ENCODE measurements around the gene NAA20.
"Not testable (repeated sequence)": the region's sequence is repeated elsewhere in the genome, so short reads cannot be mapped to it uniquely, and the experiment has no call there.

NAA20 gene

GRCh38 chr20:20003955-20004322 lies 13.2 kb upstream of the NAA20 start:
- H3K4me1 ChIP-seq (ENCODE audit: control insufficient read depth, insufficient read depth, low read length); H3K4me3 ChIP-seq (ENCODE audit: low read depth, low read length); H3K27me3 ChIP-seq (ENCODE audit: control insufficient read depth, insufficient read depth, low read length); H3K9me3 ChIP-seq (ENCODE audit: control insufficient read depth, insufficient read depth, low read depth, low read length); H3K9ac ChIP-seq (ENCODE audit: low read length); H3K36me3 ChIP-seq (ENCODE audit: control insufficient read depth, insufficient read depth, low read length); H3K27ac ChIP-seq (ENCODE audit: low read depth, low read length): not testable (repeated sequence)

- Histone ChIP-seq H3K9me3 (ENCODE audit: control insufficient read depth, insufficient read depth, low read depth, low read length) (no peaks in the 10 kb centered on the region), H3K27me3 (ENCODE audit: control insufficient read depth, insufficient read depth, low read length) (no peaks in the 10 kb centered on the region), H3K9ac (ENCODE audit: low read length) (no peak overlapping the region), H3K4me1 (ENCODE audit: control insufficient read depth, insufficient read depth, low read length) (peaks cover 15% of the 10 kb centered on the region; the same call in 1 of the 2 replicates), H3K27ac (ENCODE audit: low read depth, low read length) (no peak overlapping the region), H3K4me3 (ENCODE audit: low read depth, low read length) (no peak overlapping the region), H3K36me3 (ENCODE audit: control insufficient read depth, insufficient read depth, low read length) (no peaks in the 10 kb centered on the region)
Measured at GRCh38 chr20:20005342-20005741, 11.8 kb upstream of the NAA20 start.

- no peak overlapping the region for H3K4me3 ChIP-seq (ENCODE audit: low read depth, low read length)
- no peak overlapping the region for H3K9ac ChIP-seq (ENCODE audit: low read length)
- H3K4me1 ChIP-seq (ENCODE audit: control insufficient read depth, insufficient read depth, low read length) = peaks cover 10% of the 10 kb centered on the region
- H3K9me3 ChIP-seq (ENCODE audit: control insufficient read depth, insufficient read depth, low read depth, low read length) = no peaks in the 10 kb centered on the region
- no peaks in the 10 kb centered on the region for H3K27me3 ChIP-seq (ENCODE audit: control insufficient read depth, insufficient read depth, low read length)
- no peaks in the 10 kb centered on the region for H3K36me3 ChIP-seq (ENCODE audit: control insufficient read depth, insufficient read depth, low read length)
- no peak overlapping the region for H3K27ac ChIP-seq (ENCODE audit: low read depth, low read length)
Measured at GRCh38 chr20:20009784-20010253, 7.3 kb upstream of the NAA20 start.

GRCh38 chr20:20010639-20011500 lies 6.3 kb upstream of the NAA20 start:
- Histone ChIP-seq H3K4me3 (ENCODE audit: low read depth, low read length) (no peak overlapping the region), H3K36me3 (ENCODE audit: control insufficient read depth, insufficient read depth, low read length) (no peaks in the 10 kb centered on the region), H3K4me1 (ENCODE audit: control insufficient read depth, insufficient read depth, low read length) (peaks cover 6% of the 10 kb centered on the region), H3K27ac (ENCODE audit: low read depth, low read length) (no peak overlapping the region), H3K9me3 (ENCODE audit: control insufficient read depth, insufficient read depth, low read depth, low read length) (no peaks in the 10 kb centered on the region), H3K9ac (ENCODE audit: low read length) (no peak overlapping the region), H3K27me3 (ENCODE audit: control insufficient read depth, insufficient read depth, low read length) (no peaks in the 10 kb centered on the region)

- no peaks in the 10 kb centered on the region for H3K27me3 ChIP-seq (ENCODE audit: control insufficient read depth, insufficient read depth, low read length)
- H3K27ac ChIP-seq (ENCODE audit: low read depth, low read length) = no peak overlapping the region
- peaks cover 6% of the 10 kb centered on the region for H3K4me1 ChIP-seq (ENCODE audit: control insufficient read depth, insufficient read depth, low read length)
Measured at GRCh38 chr20:20012541-20012940, 4.6 kb upstream of the NAA20 start.

GRCh38 chr20:20014659-20015058 lies 2.5 kb upstream of the NAA20 start:
- H3K9ac ChIP-seq (ENCODE audit: low read length) = no peak overlapping the region
- H3K27me3 ChIP-seq (ENCODE audit: control insufficient read depth, insufficient read depth, low read length) = no peaks in the 10 kb centered on the region
- H3K4me1 ChIP-seq (ENCODE audit: control insufficient read depth, insufficient read depth, low read length) = peaks cover 11% of the 10 kb centered on the region
- H3K36me3 ChIP-seq (ENCODE audit: control insufficient read depth, insufficient read depth, low read length) = no peaks in the 10 kb centered on the region
- H3K9me3 ChIP-seq (ENCODE audit: control insufficient read depth, insufficient read depth, low read depth, low read length) = no peaks in the 10 kb centered on the region
- no peak overlapping the region for H3K27ac ChIP-seq (ENCODE audit: low read depth, low read length)
- no peak overlapping the region for H3K4me3 ChIP-seq (ENCODE audit: low read depth, low read length)

More at GRCh38 chr20:20012541-20012940, 4.6 kb upstream of the NAA20 start:
- H3K9me3 ChIP-seq (ENCODE audit: control insufficient read depth, insufficient read depth, low read depth, low read length) = no peaks in the 10 kb centered on the region
- no peak overlapping the region for H3K4me3 ChIP-seq (ENCODE audit: low read depth, low read length)
- H3K36me3 ChIP-seq (ENCODE audit: control insufficient read depth, insufficient read depth, low read length) = no peaks in the 10 kb centered on the region
- no peak overlapping the region for H3K9ac ChIP-seq (ENCODE audit: low read length)

- Histone ChIP-seq H3K4me1 (ENCODE audit: control insufficient read depth, insufficient read depth, low read length) (peaks cover 6% of the 10 kb centered on the region; the same call in 1 of the 2 replicates), H3K36me3 (ENCODE audit: control insufficient read depth, insufficient read depth, low read length) (peaks cover 4% of the 10 kb centered on the region; the same call in 1 of the 2 replicates), H3K27me3 (ENCODE audit: control insufficient read depth, insufficient read depth, low read length) (no peaks in the 10 kb centered on the region), H3K9ac (ENCODE audit: low read length) (peak overlapping the region; percentile 83), H3K4me3 (ENCODE audit: low read depth, low read length) (peak overlapping the region; percentile 69), H3K27ac (ENCODE audit: low read depth, low read length) (peak overlapping the region; percentile 60; the same call in 1 of the 2 replicates), H3K9me3 (ENCODE audit: control insufficient read depth, insufficient read depth, low read depth, low read length) (no peaks in the 10 kb centered on the region)
Measured at GRCh38 chr20:20017844-20018185, 653 bp downstream of the NAA20 start.

- peak overlapping the region; percentile 69 for H3K4me3 ChIP-seq (ENCODE audit: low read depth, low read length)
- H3K27ac ChIP-seq (ENCODE audit: low read depth, low read length) = no peak overlapping the region
Measured at GRCh38 chr20:20018366-20018765, 1.2 kb downstream of the NAA20 start.

GRCh38 chr20:20019123-20019522 lies 2.0 kb downstream of the NAA20 start:
- Histone ChIP-seq H3K9ac (ENCODE audit: low read length) (no peak overlapping the region), H3K4me3 (ENCODE audit: low read depth, low read length) (no peak overlapping the region), H3K27ac (ENCODE audit: low read depth, low read length) (no peak overlapping the region), H3K9me3 (ENCODE audit: control insufficient read depth, insufficient read depth, low read depth, low read length) (no peaks in the 10 kb centered on the region), H3K4me1 (ENCODE audit: control insufficient read depth, insufficient read depth, low read length) (peaks cover 6% of the 10 kb centered on the region; the same call in 1 of the 2 replicates), H3K27me3 (ENCODE audit: control insufficient read depth, insufficient read depth, low read length) (no peaks in the 10 kb centered on the region), H3K36me3 (ENCODE audit: control insufficient read depth, insufficient read depth, low read length) (peaks cover 9% of the 10 kb centered on the region; the same call in 1 of the 2 replicates)

More at GRCh38 chr20:20018366-20018765, 1.2 kb downstream of the NAA20 start:
- peaks cover 6% of the 10 kb centered on the region; the same call in 1 of the 2 replicates for H3K36me3 ChIP-seq (ENCODE audit: control insufficient read depth, insufficient read depth, low read length)
- H3K27me3 ChIP-seq (ENCODE audit: control insufficient read depth, insufficient read depth, low read length) = no peaks in the 10 kb centered on the region
- H3K9me3 ChIP-seq (ENCODE audit: control insufficient read depth, insufficient read depth, low read depth, low read length) = no peaks in the 10 kb centered on the region
- H3K4me1 ChIP-seq (ENCODE audit: control insufficient read depth, insufficient read depth, low read length) = peaks cover 6% of the 10 kb centered on the region; the same call in 1 of the 2 replicates
- H3K9ac ChIP-seq (ENCODE audit: low read length) = no peak overlapping the region

- Histone ChIP-seq H3K27me3 (ENCODE audit: control insufficient read depth, insufficient read depth, low read length) (no peaks in the 10 kb centered on the region), H3K4me3 (ENCODE audit: low read depth, low read length) (no peak overlapping the region), H3K36me3 (ENCODE audit: control insufficient read depth, insufficient read depth, low read length) (peaks cover 12% of the 10 kb centered on the region; the same call in 1 of the 2 replicates), H3K9me3 (ENCODE audit: control insufficient read depth, insufficient read depth, low read depth, low read length) (no peaks in the 10 kb centered on the region), H3K9ac (ENCODE audit: low read length) (no peak overlapping the region), H3K4me1 (ENCODE audit: control insufficient read depth, insufficient read depth, low read length) (peaks cover 6% of the 10 kb centered on the region; the same call in 1 of the 2 replicates), H3K27ac (ENCODE audit: low read depth, low read length) (no peak overlapping the region)
Measured at GRCh38 chr20:20020908-20021307, 3.7 kb downstream of the NAA20 start.

- Histone ChIP-seq H3K9me3 (ENCODE audit: control insufficient read depth, insufficient read depth, low read depth, low read length) (no peaks in the 10 kb centered on the region), H3K27me3 (ENCODE audit: control insufficient read depth, insufficient read depth, low read length) (no peaks in the 10 kb centered on the region), H3K4me3 (ENCODE audit: low read depth, low read length) (no peak overlapping the region), H3K4me1 (ENCODE audit: control insufficient read depth, insufficient read depth, low read length) (peaks cover 6% of the 10 kb centered on the region; the same call in 1 of the 2 replicates), H3K9ac (ENCODE audit: low read length) (no peak overlapping the region), H3K36me3 (ENCODE audit: control insufficient read depth, insufficient read depth, low read length) (peaks cover 16% of the 10 kb centered on the region), H3K27ac (ENCODE audit: low read depth, low read length) (no peak overlapping the region)
Measured at GRCh38 chr20:20021835-20022234, 4.7 kb downstream of the NAA20 start.

Data from HUES6 (cell line).